ENCODE measurements around the gene PMAIP1.

- TF ChIP-seq CEBPB (IDR thresholded peaks at IDR 0.05; ENCODE audit: low read depth, low read length) (no peak), HDAC2 (IDR thresholded peaks at IDR 0.05; ENCODE audit: borderline replicate concordance in 1 of 2, low read depth in 2 of 2, low read length in 2 of 2) (no peak), RAD21 (IDR thresholded peaks at IDR 0.05 in 1 of 2, conservative IDR thresholded peaks at IDR 0.05 in 1 of 2; ENCODE audit: low read depth in 2 of 2, low read length in 2 of 2) (no peak)
- TF ChIP-seq, protein P1, sequence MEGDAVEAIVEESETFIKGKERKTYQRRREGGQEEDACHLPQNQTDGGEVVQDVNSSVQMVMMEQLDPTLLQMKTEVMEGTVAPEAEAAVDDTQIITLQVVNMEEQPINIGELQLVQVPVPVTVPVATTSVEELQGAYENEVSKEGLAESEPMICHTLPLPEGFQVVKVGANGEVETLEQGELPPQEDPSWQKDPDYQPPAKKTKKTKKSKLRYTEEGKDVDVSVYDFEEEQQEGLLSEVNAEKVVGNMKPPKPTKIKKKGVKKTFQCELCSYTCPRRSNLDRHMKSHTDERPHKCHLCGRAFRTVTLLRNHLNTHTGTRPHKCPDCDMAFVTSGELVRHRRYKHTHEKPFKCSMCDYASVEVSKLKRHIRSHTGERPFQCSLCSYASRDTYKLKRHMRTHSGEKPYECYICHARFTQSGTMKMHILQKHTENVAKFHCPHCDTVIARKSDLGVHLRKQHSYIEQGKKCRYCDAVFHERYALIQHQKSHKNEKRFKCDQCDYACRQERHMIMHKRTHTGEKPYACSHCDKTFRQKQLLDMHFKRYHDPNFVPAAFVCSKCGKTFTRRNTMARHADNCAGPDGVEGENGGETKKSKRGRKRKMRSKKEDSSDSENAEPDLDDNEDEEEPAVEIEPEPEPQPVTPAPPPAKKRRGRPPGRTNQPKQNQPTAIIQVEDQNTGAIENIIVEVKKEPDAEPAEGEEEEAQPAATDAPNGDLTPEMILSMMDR (IDR thresholded peaks at IDR 0.05; ENCODE audit: control extremely low read depth in 1 of 3, insufficient read depth in 1 of 3, low read depth in 1 of 3, low read length in 3 of 3): no peak
Observed at GRCh38 chr18:59952283-59953007, 52.6 kb downstream of the PMAIP1 start.
